Prostate gland (tissue), 2 donors: ENCODE results near the gene PRSS21.

Experiments
- POLR2AphosphoS5 ChIP-seq: sonication (generic); formaldehyde crosslinking; IDR thresholded peaks from one replicate; pipeline ENCODE4 v1.6.1; 2017; ENCODE audit warnings: antibody characterized with exemption
- TF ChIP-seq, protein P1 (sequence below), 4 experiments: fragments of 200-600 bp in 2 of 4; fragments of 450-650 bp in 2 of 4; sonication (generic) in 2 of 4; IDR thresholded peaks; 1 replicate in 3 of 4; 2 replicates in 1 of 4; pipeline ENCODE4 v1.5.1; 2016 to 2019; ENCODE audit warnings: antibody characterized with exemption in 4 of 4, mild to moderate bottlenecking in 2 of 4, moderate library complexity in 2 of 4

DNA sequence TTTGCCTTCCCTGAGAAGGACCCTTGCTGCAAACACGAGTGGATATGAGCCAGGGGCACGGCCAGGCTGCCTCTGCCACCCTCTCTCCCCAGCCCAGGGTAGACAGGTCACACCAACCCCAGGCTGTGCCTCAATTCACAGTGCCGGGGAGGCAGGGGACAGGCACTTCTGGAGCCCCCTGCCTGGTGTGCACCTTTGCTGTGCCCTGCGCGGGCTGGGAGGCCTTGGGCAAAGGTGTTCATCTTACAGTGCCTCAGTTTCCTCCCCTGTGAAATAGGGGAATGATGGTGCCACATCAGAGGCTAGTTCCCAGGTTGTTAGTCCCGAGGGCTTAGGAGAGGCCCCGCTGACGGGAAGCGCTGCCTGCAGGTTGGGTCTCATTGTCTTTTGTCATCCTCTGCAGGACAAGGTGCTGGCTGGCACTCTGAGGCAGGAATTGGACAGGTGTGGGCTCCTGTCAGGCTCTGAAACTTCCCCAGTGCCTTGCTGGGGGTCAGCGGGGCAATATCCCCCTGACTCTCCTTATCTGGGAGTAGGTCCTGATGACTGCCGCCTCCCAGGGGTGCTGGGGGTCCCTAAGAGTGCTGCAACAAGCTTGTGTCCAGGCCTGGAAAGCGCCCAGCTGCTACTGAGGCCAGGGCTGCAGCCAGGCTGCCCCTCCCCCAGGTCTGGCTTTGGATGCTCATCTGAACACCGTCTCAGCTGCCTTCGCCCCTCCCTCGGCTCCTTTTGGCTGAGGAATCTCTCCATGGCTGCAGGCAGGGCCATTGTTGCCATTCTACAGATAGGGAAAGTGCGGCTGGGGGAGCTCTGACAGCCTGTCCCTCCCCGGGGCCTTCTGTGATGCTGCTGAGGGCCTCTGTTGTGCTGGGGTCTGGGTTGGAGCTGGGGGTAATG is 3.1 kb downstream of the PRSS21 start:
- TF ChIP-seq, protein P1, sequence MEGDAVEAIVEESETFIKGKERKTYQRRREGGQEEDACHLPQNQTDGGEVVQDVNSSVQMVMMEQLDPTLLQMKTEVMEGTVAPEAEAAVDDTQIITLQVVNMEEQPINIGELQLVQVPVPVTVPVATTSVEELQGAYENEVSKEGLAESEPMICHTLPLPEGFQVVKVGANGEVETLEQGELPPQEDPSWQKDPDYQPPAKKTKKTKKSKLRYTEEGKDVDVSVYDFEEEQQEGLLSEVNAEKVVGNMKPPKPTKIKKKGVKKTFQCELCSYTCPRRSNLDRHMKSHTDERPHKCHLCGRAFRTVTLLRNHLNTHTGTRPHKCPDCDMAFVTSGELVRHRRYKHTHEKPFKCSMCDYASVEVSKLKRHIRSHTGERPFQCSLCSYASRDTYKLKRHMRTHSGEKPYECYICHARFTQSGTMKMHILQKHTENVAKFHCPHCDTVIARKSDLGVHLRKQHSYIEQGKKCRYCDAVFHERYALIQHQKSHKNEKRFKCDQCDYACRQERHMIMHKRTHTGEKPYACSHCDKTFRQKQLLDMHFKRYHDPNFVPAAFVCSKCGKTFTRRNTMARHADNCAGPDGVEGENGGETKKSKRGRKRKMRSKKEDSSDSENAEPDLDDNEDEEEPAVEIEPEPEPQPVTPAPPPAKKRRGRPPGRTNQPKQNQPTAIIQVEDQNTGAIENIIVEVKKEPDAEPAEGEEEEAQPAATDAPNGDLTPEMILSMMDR (IDR thresholded peaks at IDR 0.05), result no peak
- TF ChIP-seq POLR2AphosphoS5, result no peak
